ENCODE results near the gene C3orf22.

GRCh38 chr3:126582311-126582710, 23.6 kb upstream of the C3orf22 start:
- TF ChIP-seq NFYB (IDR thresholded peaks at IDR 0.05; ENCODE audit: extremely low read depth, insufficient read length) (no peak), CTCF (IDR thresholded peaks at IDR 0.05 in 2 of 3, conservative IDR thresholded peaks at IDR 0.05 in 1 of 3; ENCODE audit: insufficient read depth in 2 of 3, low read depth in 1 of 3, low read length in 3 of 3) (no peak), TSHZ1 (CRISPR knock-in tag; IDR thresholded peaks at IDR 0.05) (no peak), USF2 (CRISPR knock-in tag; IDR thresholded peaks at IDR 0.05) (no peak), KLF1 (tag; IDR thresholded peaks at IDR 0.05) (no peak), CREM (IDR thresholded peaks at IDR 0.05; ENCODE audit: low read depth) (no peak), POLR2AphosphoS5 (IDR thresholded peaks at IDR 0.05; ENCODE audit: control insufficient read depth, insufficient read depth, low read depth, low read length) (no peak), NUFIP1 (IDR thresholded peaks at IDR 0.05; ENCODE audit: partially characterized antibody) (no peak), REST (IDR thresholded peaks at IDR 0.05; ENCODE audit: borderline replicate concordance) (no peak), REST (CRISPR knock-in tag; IDR thresholded peaks at IDR 0.05; ENCODE audit: low read depth) (no peak), RBM22 (IDR thresholded peaks at IDR 0.05; ENCODE audit: low read depth, low read length, poor library complexity, severe bottlenecking) (no peak), CC2D1A (IDR thresholded peaks at IDR 0.05) (no peak)

All from K562 (cell line).